HG02571 (cell line): Measurements from ENCODE around the gene ADGRD1.

Experiments
- ATAC-seq: cut with Tn5 transposase; IDR thresholded peaks from one replicate; pipeline ENCODE4 v1.9.1; 2021; ENCODE audit warnings: mild to moderate bottlenecking, moderate library complexity; ENCODE audit not compliant: unreplicated experiment

ADGRD1 gene

GRCh38 chr12:131005161-131006035 is 51.7 kb downstream of the ADGRD1 start:
- ATAC-seq = no peak

- ATAC-seq = no peak
Observed at GRCh38 chr12:131006036-131006735, 52.5 kb downstream of the ADGRD1 start.

DNA sequence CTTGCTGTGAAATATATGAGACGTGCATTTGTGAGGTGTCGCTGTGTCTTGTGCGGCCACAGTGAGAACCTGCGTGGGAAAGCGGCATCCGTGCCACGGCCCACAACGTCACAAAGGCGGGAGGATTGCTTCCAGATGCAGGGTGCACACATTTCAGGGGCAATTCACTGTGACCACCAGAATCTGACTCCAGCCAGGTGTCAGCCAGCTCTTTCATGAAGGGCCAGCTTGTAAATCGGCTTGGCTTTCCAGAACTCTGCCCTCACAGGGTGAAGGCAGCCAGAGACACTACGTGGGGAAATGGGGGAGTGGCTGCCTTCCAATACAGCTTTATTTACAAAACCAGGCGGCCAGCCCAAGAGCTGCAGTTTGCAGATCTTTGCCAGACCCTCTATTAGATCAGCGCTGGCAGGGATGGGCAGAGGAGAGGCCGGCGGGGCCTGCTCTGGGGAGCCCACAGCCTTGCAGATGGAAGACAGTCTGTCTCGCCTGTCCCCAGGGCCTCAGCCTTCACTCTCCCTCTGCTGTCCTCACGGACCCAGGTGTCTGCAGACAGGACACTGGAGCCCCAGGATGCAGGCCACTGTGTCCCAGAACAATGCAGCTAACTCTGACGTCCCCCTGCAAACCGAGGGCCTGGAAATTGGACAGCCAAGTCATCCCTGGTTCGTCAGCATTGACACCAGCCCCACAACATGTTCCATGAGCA is 53.5 kb downstream of the ADGRD1 start:
- no peak for ATAC-seq

DNA sequence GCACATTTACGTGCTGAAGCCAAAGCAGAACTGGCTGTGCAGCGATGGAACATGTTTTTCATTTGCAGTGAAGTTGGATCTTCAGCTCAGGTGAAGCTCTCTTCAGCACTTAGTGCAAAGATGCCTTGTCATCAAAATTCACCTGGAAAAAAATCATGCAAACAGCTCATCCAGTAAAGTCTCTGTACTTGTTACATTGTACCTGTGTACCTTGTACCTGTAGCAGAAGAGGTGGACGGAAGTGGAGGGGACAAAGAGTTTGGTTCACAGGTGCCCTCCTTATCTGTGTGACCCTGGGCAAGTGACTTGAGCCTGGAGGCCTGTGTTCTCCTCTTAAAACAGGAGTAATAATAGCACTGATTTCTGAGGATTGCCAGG is 54.0 kb downstream of the ADGRD1 start:
- ATAC-seq = no peak

- no peak for ATAC-seq
Observed at GRCh38 chr12:131008131-131008912, 54.6 kb downstream of the ADGRD1 start.

GRCh38 chr12:131008913-131009270 is 55.2 kb downstream of the ADGRD1 start:
- ATAC-seq = no peak

DNA sequence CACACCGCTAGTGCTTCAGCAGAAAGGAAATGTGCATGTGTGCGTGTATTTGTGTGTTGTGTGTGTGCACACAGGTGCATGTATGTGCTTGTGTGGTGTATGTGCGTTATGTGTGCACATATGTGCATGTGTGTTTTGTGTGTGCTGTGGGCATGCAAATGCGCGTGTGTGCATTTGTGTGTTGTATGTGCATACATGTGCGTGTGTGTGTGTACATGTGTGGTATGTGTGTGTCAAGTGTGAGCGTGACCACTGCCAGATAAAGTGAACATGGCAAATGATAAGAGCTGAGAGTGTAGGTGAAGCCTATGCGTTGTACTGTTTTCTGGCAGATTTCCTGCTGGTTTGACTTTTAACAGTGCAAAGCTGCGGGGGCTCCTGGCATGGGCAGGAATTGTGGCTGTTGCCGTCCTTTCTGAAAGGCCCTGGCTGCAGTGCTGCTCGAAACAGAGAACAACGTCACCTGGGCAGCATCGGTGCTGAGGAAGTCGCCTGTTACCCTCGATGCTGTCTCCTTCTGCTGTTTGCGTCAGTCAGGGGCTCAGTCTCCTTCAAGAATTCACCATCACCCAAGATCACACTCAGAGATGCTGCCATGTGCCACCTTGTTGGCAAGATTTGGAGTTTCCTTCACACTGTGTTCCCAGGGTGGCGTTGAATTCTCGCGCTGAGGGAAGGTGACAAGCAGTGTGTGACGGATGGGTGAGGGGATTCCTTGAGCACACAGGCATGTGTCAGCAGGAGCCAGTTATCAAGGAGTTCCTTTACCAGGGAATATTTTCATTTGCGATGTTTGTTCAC is 56.1 kb downstream of the ADGRD1 start:
- ATAC-seq = no peak

- ATAC-seq = no peak
Observed at GRCh38 chr12:131010396-131011131, 56.9 kb downstream of the ADGRD1 start.

DNA sequence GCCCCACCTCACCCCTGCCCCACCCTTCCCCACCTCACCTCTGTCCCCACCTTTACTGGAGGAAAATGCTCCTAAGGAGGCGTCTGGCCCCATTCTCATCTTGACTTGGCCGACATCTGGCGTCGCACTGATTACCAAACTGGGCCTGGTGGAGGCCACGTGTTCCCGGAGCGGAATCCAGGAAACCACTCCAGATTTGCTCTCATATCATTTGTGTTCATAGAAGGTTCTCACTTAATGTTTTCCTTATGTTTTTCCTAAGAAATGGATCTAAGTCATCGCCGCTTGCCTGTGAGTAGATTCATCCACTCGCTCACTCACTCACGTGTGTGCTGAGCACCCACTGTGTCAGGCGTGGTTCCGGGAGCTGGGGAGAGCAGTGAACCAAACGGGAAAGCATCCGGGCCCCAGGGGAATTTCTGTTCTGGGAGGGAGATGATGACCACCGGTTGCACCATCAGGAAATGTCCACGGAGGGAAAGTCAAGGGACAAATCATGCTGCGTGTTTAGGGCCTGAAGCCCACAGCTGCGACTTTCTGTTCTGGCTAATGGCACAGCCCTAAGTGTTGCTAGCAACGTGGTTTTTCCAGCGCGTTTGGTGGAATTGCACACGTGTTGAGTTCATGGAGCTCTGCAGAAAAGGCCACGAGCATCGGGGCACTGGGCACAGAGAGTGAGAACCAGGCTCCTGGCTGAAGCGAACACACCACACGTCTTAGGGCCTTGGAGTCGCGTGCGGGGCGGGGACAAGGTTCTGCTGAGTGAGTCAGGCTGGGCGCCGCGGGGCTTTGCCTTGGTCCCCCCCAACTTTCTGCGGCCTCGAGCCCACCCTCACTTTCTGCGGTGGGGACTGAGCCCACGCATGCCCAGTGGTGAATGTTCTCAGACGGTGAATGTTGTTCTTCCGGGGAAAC is 57.7 kb downstream of the ADGRD1 start:
- no peak for ATAC-seq

DNA sequence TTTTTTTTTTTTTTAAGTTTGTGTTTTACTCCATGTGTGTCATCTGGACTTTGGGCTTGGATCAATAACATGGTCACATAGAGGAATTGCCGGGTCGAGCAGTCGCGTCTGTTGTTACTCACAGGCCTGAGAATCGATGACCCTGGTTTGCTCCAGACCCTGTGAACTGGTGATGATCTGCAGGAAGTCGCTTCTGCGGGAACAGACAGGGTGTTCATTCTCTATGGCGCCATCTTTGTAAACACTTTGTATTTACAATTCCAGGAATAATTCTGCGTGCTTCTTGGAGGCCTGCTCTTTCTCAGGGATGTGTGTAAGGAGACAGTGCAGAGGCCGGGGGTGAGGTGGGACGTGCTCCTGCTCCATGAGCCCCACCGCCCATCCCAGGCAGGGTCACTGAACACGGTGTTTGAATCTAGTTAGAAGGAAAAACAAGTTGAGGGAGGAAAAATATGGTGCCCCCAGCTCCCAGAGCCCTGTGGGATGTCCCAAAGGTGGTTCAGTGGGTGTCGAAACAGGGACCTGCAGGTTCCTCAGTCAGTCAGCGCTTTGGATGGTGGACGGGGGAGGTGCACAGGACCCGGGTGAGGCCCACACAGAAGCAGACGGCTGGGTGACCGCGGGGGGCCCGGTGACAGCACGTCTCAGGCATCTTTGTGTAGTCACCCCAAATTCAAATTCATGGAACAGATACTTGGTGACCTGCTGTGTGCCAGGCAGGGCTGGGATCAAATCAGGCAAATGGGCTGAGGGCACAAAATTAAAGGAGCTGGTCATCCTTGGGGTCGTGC is 58.8 kb downstream of the ADGRD1 start:
- no peak for ATAC-seq

GRCh38 chr12:131013118-131013517 is 59.4 kb downstream of the ADGRD1 start:
- ATAC-seq = no peak

GRCh38 chr12:131014343-131014742 is 60.6 kb downstream of the ADGRD1 start:
- ATAC-seq = no peak

DNA sequence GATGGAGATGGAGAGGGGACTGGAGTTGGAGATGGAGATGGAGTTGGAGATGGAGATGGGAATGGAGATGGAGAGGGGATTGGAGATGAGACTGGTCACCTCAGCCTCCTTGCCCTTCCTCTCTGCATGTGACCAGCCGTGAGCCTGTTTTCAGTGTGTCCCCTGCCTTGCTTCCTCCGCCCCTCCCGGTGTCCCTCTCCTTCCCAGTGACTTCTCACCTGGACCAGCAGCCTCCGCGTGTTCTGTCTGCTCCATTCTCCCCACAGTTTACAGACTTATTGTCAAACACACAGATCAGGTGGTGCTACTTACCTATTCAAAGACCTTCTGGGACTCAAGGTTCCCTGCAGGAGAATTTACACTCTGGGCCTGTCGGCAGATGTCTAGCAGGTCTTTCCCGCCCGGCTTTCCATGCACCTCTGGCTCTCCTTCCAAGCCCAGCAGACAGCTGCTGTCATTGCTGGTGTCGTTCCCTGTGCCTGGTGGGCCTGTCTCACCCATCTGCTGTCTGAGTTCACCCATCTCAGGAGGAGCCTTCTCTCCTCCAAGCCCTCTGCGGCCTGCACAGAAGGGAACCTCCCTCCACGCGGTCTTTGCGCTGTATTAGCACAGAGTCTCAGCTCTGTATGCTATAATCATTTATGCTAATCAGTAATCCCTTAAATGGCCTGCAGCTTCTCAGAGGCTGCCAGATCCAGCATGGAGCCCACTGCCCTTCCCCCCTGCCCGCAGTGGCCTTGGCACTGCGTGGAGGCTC is 62.1 kb downstream of the ADGRD1 start:
- no peak for ATAC-seq

DNA sequence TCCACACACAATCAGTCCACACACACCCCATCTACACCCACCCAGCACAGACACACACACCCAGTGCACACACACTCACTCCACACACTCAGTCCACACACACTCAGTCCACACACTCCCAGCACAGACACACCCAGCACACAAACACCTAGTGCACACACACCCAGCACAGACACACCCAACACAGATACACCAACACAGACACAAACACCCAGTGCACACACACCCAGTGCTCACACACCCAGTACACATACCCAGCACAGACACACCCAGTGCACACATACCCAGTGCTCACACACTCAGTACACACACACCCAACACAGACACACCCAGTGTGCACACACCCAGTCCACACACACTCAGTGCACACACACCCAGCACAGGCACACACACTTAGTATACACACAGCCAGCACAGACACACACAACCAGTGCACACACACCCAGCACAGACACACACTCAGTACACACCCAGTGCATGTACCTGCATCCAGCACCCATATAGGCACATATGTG is 63.8 kb downstream of the ADGRD1 start:
- no peak for ATAC-seq

DNA sequence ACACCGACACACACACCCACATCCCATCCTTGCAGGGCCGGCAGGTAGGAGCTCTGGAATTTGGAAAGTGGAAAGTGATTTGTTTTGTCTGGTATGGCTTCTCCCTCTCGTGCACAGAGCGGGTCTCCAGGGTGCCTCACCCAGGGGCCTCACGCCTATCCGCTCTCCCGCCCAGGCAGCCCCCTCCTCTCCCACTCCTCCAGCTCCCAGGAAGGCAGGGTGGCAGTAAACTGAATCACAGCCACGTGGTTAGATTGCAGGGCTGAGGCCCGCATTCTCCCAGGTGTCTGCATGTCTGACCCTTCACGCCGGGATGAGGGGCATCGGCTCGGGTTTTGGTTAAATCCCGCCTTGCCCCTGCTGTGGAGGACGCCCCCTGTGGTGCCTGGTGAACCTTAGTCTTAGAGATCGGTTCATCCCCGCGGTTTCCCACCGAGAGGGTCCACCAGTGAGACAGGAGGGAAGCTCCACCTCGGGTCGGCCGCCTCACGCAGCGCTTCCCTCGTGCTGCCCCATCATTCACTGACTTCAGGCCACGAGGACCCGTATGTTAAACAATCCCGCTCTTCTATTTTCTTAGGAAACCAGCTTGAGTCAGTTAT is 64.4 kb downstream of the ADGRD1 start:
- no peak for ATAC-seq

DNA sequence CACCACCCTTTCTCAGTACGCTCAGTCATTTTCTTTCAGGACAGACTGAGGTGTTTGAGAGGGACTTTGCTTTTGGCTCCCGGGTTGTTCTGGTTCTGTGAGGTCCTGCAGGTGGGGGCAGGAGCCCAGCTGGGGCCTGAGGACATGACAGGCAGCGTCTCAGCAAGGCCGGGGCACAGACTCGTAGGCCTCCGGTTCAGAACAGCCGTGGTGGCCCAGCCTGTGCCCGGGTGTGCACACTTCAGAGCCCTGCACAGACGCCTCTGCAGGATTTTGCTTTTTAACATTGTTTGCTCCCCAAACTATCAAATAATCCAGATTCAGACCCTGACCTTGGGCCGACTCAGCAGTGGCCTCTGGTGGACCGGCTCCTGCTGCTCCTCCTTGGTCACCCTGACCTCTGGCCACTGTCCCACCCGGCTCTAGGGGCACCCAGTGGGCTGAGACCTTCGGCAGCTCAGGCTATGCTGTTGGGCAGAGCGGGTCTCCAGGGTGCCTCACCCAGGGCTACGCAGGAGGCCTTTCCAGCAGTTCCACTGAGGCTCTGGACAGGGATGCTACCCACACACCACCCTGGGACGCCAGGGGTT is 65.2 kb downstream of the ADGRD1 start:
- no peak for ATAC-seq
